Ectodermal cell (in vitro differentiated cells): Measurements from ENCODE around the gene IL32. TPM values are rescaled to one million over a fixed set of nuclear protein-coding genes. Genes with fewer than 3 reads are reported as not detected.

Experiments
- H3K27ac ChIP-seq: 2 replicates; pipeline ENCODE4 v1.7.0; 2013; ENCODE audit warnings: mild to moderate bottlenecking, low read depth, low read length; ENCODE audit not compliant: insufficient read depth, poor library complexity, severe bottlenecking
- H3K27me3 ChIP-seq: 2 replicates; pipeline ENCODE4 v1.7.0; 2013; ENCODE audit warnings: mild to moderate bottlenecking, low read length; ENCODE audit not compliant: insufficient read depth, control insufficient read depth, poor library complexity, severe bottlenecking
- H3K36me3 ChIP-seq: one replicate; pipeline ENCODE4 v1.7.0; 2013; ENCODE audit warnings: low read length; ENCODE audit not compliant: control insufficient read depth, insufficient read depth
- H3K4me1 ChIP-seq: one replicate; pipeline ENCODE4 v1.7.0; 2013; ENCODE audit warnings: low read length; ENCODE audit not compliant: control insufficient read depth, insufficient read depth
- H3K4me3 ChIP-seq: 2 replicates; pipeline ENCODE4 v1.7.0; 2013; ENCODE audit warnings: low read depth, low read length, control low read depth; ENCODE audit not compliant: insufficient read depth
- H3K9me3 ChIP-seq: 2 replicates; pipeline ENCODE4 v1.7.0; 2013; ENCODE audit warnings: mild to moderate bottlenecking, low read length, moderate library complexity; ENCODE audit not compliant: control insufficient read depth
- WGBS, 2 experiments: methylation state at CpG; one replicate each; pipeline ENCODE4 v1.1.7; 2013; ENCODE audit warnings: missing lambda C conversion rate in 2 of 2; 5-methylcytosine and 5-hydroxymethylcytosine counted together
- polyA plus RNA-seq, 4 experiments: library from polyadenylated mRNA; stranded (reverse); fragments of 50-300 nt; gene quantifications; one replicate each; pipeline ENCODE4 v1.2.3, GENCODE V29; 2013

Gene IL32
- 2.7 TPM for polyA plus RNA-seq (2013, experiment 1 of 4)
- 2.3 TPM for polyA plus RNA-seq (2013, experiment 2 of 4)
- polyA plus RNA-seq (2013, experiment 3 of 4), result 2.5 TPM
- 2.8 TPM for polyA plus RNA-seq (2013, experiment 4 of 4)

GRCh38 chr16:3065069-3065741, at the start of gene IL32:
TSS of gene IL32 (plus strand) at chr16:3065640. CDS start at chr16:3065812, 172 bp downstream.
- Histone ChIP-seq H3K4me1 (no peaks in the 10 kb centered on the region), H3K9me3 (no peaks in the 10 kb centered on the region), H3K4me3 (no peak within 1 kb of the TSS), H3K27me3 (peaks cover 6% of the 10 kb centered on the region), H3K27ac (no peak within 1 kb of the TSS), H3K36me3 (no peaks in the 10 kb centered on the region)
- 82 to 83% methylated on average over 13 of the region's 13 CpGs for WGBS, 2 experiments

GRCh38 chr16:3015865-3016521, 49.4 kb upstream of the IL32 start:
- Histone ChIP-seq H3K4me3 (no peak overlapping the region), H3K4me1 (peaks cover 14% of the 10 kb centered on the region), H3K9me3 (no peaks in the 10 kb centered on the region), H3K27me3 (peaks cover 33% of the 10 kb centered on the region), H3K27ac (no peak overlapping the region), H3K36me3 (no peaks in the 10 kb centered on the region)
- whole genome bisulfite sequencing, 2 experiments, result 84% methylated on average over 13 of the region's 13 CpGs

- Histone ChIP-seq H3K36me3 (no peaks in the 10 kb centered on the region), H3K4me3 (peak overlapping the region; percentile 58), H3K27me3 (peaks cover 22% of the 10 kb centered on the region), H3K4me1 (peaks cover 25% of the 10 kb centered on the region), H3K9me3 (no peaks in the 10 kb centered on the region), H3K27ac (peak overlapping the region; percentile 61)
- WGBS, 2 experiments, result 1% methylated on average over 20 of the region's 20 CpGs
Measured at GRCh38 chr16:3017344-3017743, 48.1 kb upstream of the IL32 start.

- Histone ChIP-seq H3K27ac (peak within 1 kb of the TSS; percentile 61), H3K27me3 (peaks cover 16% of the 10 kb centered on the region), H3K4me3 (peak within 1 kb of the TSS; percentile 58), H3K4me1 (peaks cover 31% of the 10 kb centered on the region), H3K9me3 (no peaks in the 10 kb centered on the region), H3K36me3 (no peaks in the 10 kb centered on the region)
- 1% methylated on average over 52 of the region's 52 CpGs for WGBS, 2 experiments
Measured at GRCh38 chr16:3017794-3018506, 47.5 kb upstream of the IL32 start, which contains the start of gene CLDN6. TSS of gene CLDN6 (minus strand) at chr16:3018183. CDS start at chr16:3016021, 2,162 bp downstream.

GRCh38 chr16:3019594-3020246, 45.7 kb upstream of the IL32 start:
- Histone ChIP-seq H3K27ac (no peak overlapping the region), H3K4me1 (peaks cover 29% of the 10 kb centered on the region)
- WGBS, 2 experiments, result 48% methylated on average over 39 to 40 of the region's 40 CpGs

GRCh38 chr16:3020247-3020603, 45.2 kb upstream of the IL32 start, which contains the start of gene TNFRSF12A:
TSS of gene TNFRSF12A (plus strand) at chr16:3020368. CDS start at chr16:3020398, 30 bp downstream.
- Histone ChIP-seq H3K4me3 (peak within 1 kb of the TSS; percentile 56), H3K4me1 (peaks cover 25% of the 10 kb centered on the region), H3K27ac (peak within 1 kb of the TSS; percentile 83), H3K36me3 (no peaks in the 10 kb centered on the region), H3K9me3 (no peaks in the 10 kb centered on the region), H3K27me3 (peaks cover 5% of the 10 kb centered on the region)
- 0% methylated on average over 49 of the region's 49 CpGs for whole genome bisulfite sequencing, 2 experiments

More at GRCh38 chr16:3019594-3020246, 45.7 kb upstream of the IL32 start:
- peak overlapping the region; percentile 56 for H3K4me3 ChIP-seq
- H3K36me3 ChIP-seq, result no peaks in the 10 kb centered on the region
- H3K27me3 ChIP-seq, result peaks cover 5% of the 10 kb centered on the region
- no peaks in the 10 kb centered on the region for H3K9me3 ChIP-seq

- H3K9me3 ChIP-seq, result no peaks in the 10 kb centered on the region
- peaks cover 6% of the 10 kb centered on the region for H3K36me3 ChIP-seq
- WGBS, 2 experiments, result 0% methylated on average over 57 of the region's 57 CpGs
- H3K27ac ChIP-seq, result peak overlapping the region; percentile 83
- peaks cover 25% of the 10 kb centered on the region for H3K4me1 ChIP-seq
- peak overlapping the region; percentile 56 for H3K4me3 ChIP-seq
- peaks cover 5% of the 10 kb centered on the region for H3K27me3 ChIP-seq
Measured at GRCh38 chr16:3020604-3021448, 44.6 kb upstream of the IL32 start.

- H3K4me1 ChIP-seq, result peaks cover 25% of the 10 kb centered on the region
- WGBS, 2 experiments, result 0 to 1% methylated on average over 24 to 25 of the region's 25 CpGs
- H3K27me3 ChIP-seq, result peaks cover 5% of the 10 kb centered on the region
- H3K9me3 ChIP-seq, result no peaks in the 10 kb centered on the region
- peaks cover 13% of the 10 kb centered on the region for H3K36me3 ChIP-seq
- H3K4me3 ChIP-seq, result peak overlapping the region; percentile 56
- H3K27ac ChIP-seq, result peak overlapping the region; percentile 83
Measured at GRCh38 chr16:3021449-3022207, 43.8 kb upstream of the IL32 start.
